SK-N-SH (cell line): ENCODE results near the gene OGA. TPM values are rescaled to one million over a fixed set of nuclear protein-coding genes. Genes with fewer than 3 reads are reported as not detected.

Experiments used
- CTCF ChIA-PET: fragments of 300-600, 350-600 bp; formaldehyde crosslinking; extraction: SDS; loops from one replicate; lab custom pipeline; 2021; lab: Yijun Ruan, JAX
- POLR2A ChIA-PET: fragments of 350-600 bp; sonication (Branson Sonifier 250); formaldehyde crosslinking; extraction: SDS; loops from one replicate; lab custom pipeline; 2020; ENCODE audit warnings: antibody characterized with exemption, inconsistent platforms; lab: Yijun Ruan, JAX
- DNase-seq: peaks from one replicate; pipeline ENCODE4 v3.0.0; 2012
- H2AFZ ChIP-seq: fragments of 200-600 bp; sonication (generic); 2 replicates; pipeline ENCODE4 v1.8.1; 2016; ENCODE audit warnings: antibody characterized with exemption, mild to moderate bottlenecking, low read depth
- H3F3A ChIP-seq: fragments of 200-600 bp; sonication (generic); replicated peaks from 2 replicates; pipeline ENCODE3; 2016; ENCODE audit warnings: antibody characterized with exemption, mild to moderate bottlenecking; ENCODE audit not compliant: insufficient read depth
- H3K27ac ChIP-seq, 2 experiments: fragments of 200-500 bp in 1 of 2; fragments of 200-600 bp in 1 of 2; sonication (Bioruptor generic) in 1 of 2; sonication (generic), shearing (Covaris generic) in 1 of 2; 2 replicates each; pipeline versions ENCODE4 v1.5.1 to v1.6.1; 2014 to 2016; ENCODE audit warnings: low read depth in 2 of 2, inconsistent platforms in 1 of 2, low read length in 1 of 2, mild to moderate bottlenecking in 1 of 2, mixed read lengths in 1 of 2
- H3K27me3 ChIP-seq: fragments of 200-600 bp; sonication (generic), shearing (Covaris generic); 2 replicates; pipeline ENCODE4 v1.6.1; 2016; ENCODE audit warnings: mixed run types; ENCODE audit not compliant: insufficient read depth
- H3K36me3 ChIP-seq, 2 experiments: fragments of 200-500 bp in 1 of 2; fragments of 200-600 bp in 1 of 2; sonication (Bioruptor generic) in 1 of 2; sonication (generic) in 1 of 2; replicated peaks in 1 of 2; 2 replicates each; pipeline versions ENCODE3 to v1.5.1; 2014 to 2016; ENCODE audit warnings: low read length in 1 of 2, mild to moderate bottlenecking in 1 of 2; ENCODE audit not compliant: insufficient read depth in 2 of 2, control insufficient read depth in 1 of 2
- H3K4me1 ChIP-seq, 2 experiments: fragments of 200-500 bp in 1 of 2; fragments of 200-600 bp in 1 of 2; sonication (Bioruptor generic) in 1 of 2; sonication (generic), shearing (Covaris generic) in 1 of 2; 2 replicates each; pipeline versions ENCODE4 v1.5.1 to v1.6.1; 2014 to 2016; ENCODE audit warnings: low read depth in 1 of 2, low read length in 1 of 2, mixed run types in 1 of 2; ENCODE audit not compliant: insufficient read depth in 2 of 2, control insufficient read depth in 1 of 2
- H3K4me2 ChIP-seq: fragments of 200-600 bp; sonication (generic), shearing (Covaris generic); 2 replicates; pipeline ENCODE4 v1.6.1; 2017; ENCODE audit warnings: mixed run types
- H3K4me3 ChIP-seq, 2 experiments: fragments of 200-500 bp in 1 of 2; fragments of 200-600 bp in 1 of 2; sonication (Bioruptor generic) in 1 of 2; sonication (generic), shearing (Covaris generic) in 1 of 2; 2 replicates each; pipeline versions ENCODE4 v1.5.1 to v1.8.1; 2014 to 2016; ENCODE audit warnings: low read depth in 2 of 2, inconsistent platforms in 1 of 2, low read length in 1 of 2, mild to moderate bottlenecking in 1 of 2, mixed read lengths in 1 of 2, moderate library complexity in 1 of 2
- H3K79me2 ChIP-seq: fragments of 200-600 bp; sonication (generic); 2 replicates; pipeline ENCODE4 v1.8.1; 2017; ENCODE audit warnings: mild to moderate bottlenecking; ENCODE audit not compliant: insufficient read depth
- H3K9ac ChIP-seq: fragments of 200-600 bp; sonication (generic); 2 replicates; pipeline ENCODE4 v1.6.1; 2017; ENCODE audit warnings: mixed run types
- H3K9me2 ChIP-seq: fragments of 200-600 bp; sonication (generic); 2 replicates; pipeline ENCODE4 v1.6.1; 2017; ENCODE audit warnings: mixed run types
- H3K9me3 ChIP-seq: fragments of 200-600 bp; sonication (generic); 2 replicates; pipeline ENCODE4 v1.6.1; 2017; ENCODE audit warnings: mixed run types, mild to moderate bottlenecking, moderate library complexity
- H4K20me1 ChIP-seq: fragments of 200-600 bp; sonication (generic); 2 replicates; pipeline ENCODE4 v1.6.1; 2017; ENCODE audit warnings: mild to moderate bottlenecking, mixed run types; ENCODE audit not compliant: insufficient read depth
- CHD2 ChIP-seq: fragments of 150-350 bp; IDR thresholded peaks from 2 replicates; pipeline ENCODE4 v1.6.1; 2018; ENCODE audit warnings: low read length; ENCODE audit not compliant: partially characterized antibody
- ELF1 ChIP-seq: IDR thresholded peaks from 2 replicates; pipeline ENCODE4 v1.4.0; 2012
- EP300 ChIP-seq, 2 experiments: IDR thresholded peaks; 2 replicates each; pipeline versions ENCODE4 v1.4.0 to v1.6.1; 2012; ENCODE audit warnings: borderline replicate concordance in 1 of 2, low read depth in 1 of 2, low read length in 1 of 2
- FOSL2 ChIP-seq: IDR thresholded peaks from 2 replicates; pipeline ENCODE4 v1.4.0; 2012; ENCODE audit warnings: low read depth, mild to moderate bottlenecking, moderate library complexity, borderline replicate concordance
- FOXJ3 ChIP-seq: sonication (generic); formaldehyde crosslinking; IDR thresholded peaks from 2 replicates; pipeline ENCODE4 v1.5.1; 2020; ENCODE audit warnings: mild to moderate bottlenecking, missing genetic modification reagents
- FOXM1 ChIP-seq: IDR thresholded peaks from 2 replicates; pipeline ENCODE4 v1.4.0; 2012; ENCODE audit warnings: low read depth, mild to moderate bottlenecking
- GABPA ChIP-seq: IDR thresholded peaks from 2 replicates; pipeline ENCODE4 v1.4.0; 2012; ENCODE audit warnings: low read depth, mild to moderate bottlenecking
- GATA2 ChIP-seq: sonication (generic); formaldehyde crosslinking; IDR thresholded peaks from 2 replicates; pipeline ENCODE4 v1.5.0; 2020; ENCODE audit warnings: mild to moderate bottlenecking, missing genetic modification reagents
- MEF2A ChIP-seq: IDR thresholded peaks from 2 replicates; pipeline ENCODE4 v1.4.0; 2012; ENCODE audit warnings: low read depth, borderline replicate concordance
- NFIC ChIP-seq: IDR thresholded peaks from 2 replicates; pipeline ENCODE4 v1.4.0; 2012; ENCODE audit warnings: borderline replicate concordance
- NRF1 ChIP-seq: IDR thresholded peaks from 2 replicates; pipeline ENCODE4 v1.6.1; 2012; ENCODE audit warnings: low read depth, mild to moderate bottlenecking, low read length
- RAD21 ChIP-seq: IDR thresholded peaks from 2 replicates; pipeline ENCODE4 v1.6.1; 2012; ENCODE audit warnings: mild to moderate bottlenecking, low read length
- RFX5 ChIP-seq: IDR thresholded peaks from 2 replicates; pipeline ENCODE4 v1.6.1; 2012; ENCODE audit warnings: mild to moderate bottlenecking, improper control_type of control experiment, low read length
- SIN3A ChIP-seq: IDR thresholded peaks from 2 replicates; pipeline ENCODE4 v1.6.1; 2012; ENCODE audit warnings: low read depth, mild to moderate bottlenecking, low read length, moderate library complexity, borderline replicate concordance
- TAF1 ChIP-seq: IDR thresholded peaks from 2 replicates; pipeline ENCODE4 v1.6.1; 2012; ENCODE audit warnings: low read depth, mild to moderate bottlenecking, low read length, moderate library complexity, borderline replicate concordance
- TCF12 ChIP-seq: IDR thresholded peaks from 2 replicates; pipeline ENCODE4 v1.4.0; 2012
- TEAD4 ChIP-seq: IDR thresholded peaks from 2 replicates; pipeline ENCODE4 v1.4.0; 2012; ENCODE audit warnings: mild to moderate bottlenecking, borderline replicate concordance; ENCODE audit not compliant: insufficient read depth
- USF1 ChIP-seq: IDR thresholded peaks from 2 replicates; pipeline ENCODE4 v1.4.0; 2012; ENCODE audit warnings: low read depth, borderline replicate concordance
- YY1 ChIP-seq: IDR thresholded peaks from 2 replicates; pipeline ENCODE4 v1.4.0; 2012; ENCODE audit warnings: low read depth, mild to moderate bottlenecking
- WGBS: methylation state at CpG from one replicate; pipeline ENCODE4 v1.1.6; 2017; ENCODE audit warnings: low lambda C conversion rate; 5-methylcytosine and 5-hydroxymethylcytosine counted together
- polyA plus RNA-seq, 3 experiments: library from polyadenylated mRNA; depleted of rRNA; stranded (reverse); fragments of >200 nt; gene quantifications; 2 replicates each; pipeline ENCODE4 v1.2.3, GENCODE V29; 2012
- TF ChIP-seq, protein P1 (sequence below): fragments of 200-600 bp; sonication (generic); IDR thresholded peaks from 2 replicates; pipeline ENCODE4 v1.6.1; 2017; ENCODE audit warnings: antibody characterized with exemption, mild to moderate bottlenecking, moderate library complexity
- TF ChIP-seq, protein P2 (sequence below): fragments of 150-350 bp; IDR thresholded peaks from 2 replicates; pipeline ENCODE4 v1.6.1; 2016; ENCODE audit warnings: mild to moderate bottlenecking, low read depth, low read length
- TF ChIP-seq, protein P3 (sequence below): fragments of 150-350 bp; IDR thresholded peaks from 2 replicates; pipeline ENCODE4 v1.6.1; 2017; ENCODE audit warnings: antibody characterized with exemption, low read length, low read depth, borderline replicate concordance
- TF ChIP-seq, protein P4 (sequence below): IDR thresholded peaks from 2 replicates; pipeline ENCODE4 v1.6.1; 2012; ENCODE audit warnings: mild to moderate bottlenecking, low read depth, low read length, moderate library complexity

Gene OGA
- polyA plus RNA-seq, 1 of the 3 experiments (the other 2 are of a cell fraction) = 24.8 TPM

GRCh38 chr10:101843032-101844021 is 25.1 kb upstream of the OGA start, which contains the start of gene KCNIP2:
Gene KCNIP2, minus strand, starts transcription at chr10:101843800. Its CDS starts 232 bp downstream, at chr10:101843568.
- Histone ChIP-seq H3K4me1 (peaks cover 0 to 24% of the 10 kb centered on the region in 2 experiments; a peak in 1 of 4 replicates), H3K36me3 (peaks cover 0 to 4% of the 10 kb centered on the region in 2 experiments), H3K4me3 (peak within 1 kb of the TSS; percentile 54 to 60), H3K9me3 (no peaks in the 10 kb centered on the region), H4K20me1 (0 out of 2 replicates have a peak, but pooled peaks cover 3% of the 10 kb centered on the region), H3F3A (peaks cover 7% of the 10 kb centered on the region), H3K9ac (no peak within 1 kb of the TSS), H2AFZ (no peak within 1 kb of the TSS), H3K9me2 (no peaks in the 10 kb centered on the region), H3K27me3 (no peaks in the 10 kb centered on the region), H3K4me2 (peak within 1 kb of the TSS; percentile 62), H3K79me2 (peaks cover 5% of the 10 kb centered on the region; the same call in 1 of the 2 replicates), H3K27ac (no peak within 1 kb of the TSS; a peak in 1 of 4 replicates)
- 37% methylated on average over 39 of the region's 60 CpGs for WGBS
- peak; percentile 91 for DNase-seq
- ChIA-PET CTCF (interaction anchor here (0.6 to 13.4 kb wide), 25 partner anchors 13 to 841 kb away, joined by 3 to 301 read pairs (median 4); partner anchors contain the start of gene NPM3), POLR2A (interaction anchor here (0.7 kb wide), 1 partner anchor 15 kb away, joined by 4 read pairs; no protein-coding TSS in a partner anchor)
- TF ChIP-seq USF1 = no peak
- no peak for TF ChIP-seq MEF2A
- no peak for TF ChIP-seq GABPA
- TF ChIP-seq, protein P1, sequence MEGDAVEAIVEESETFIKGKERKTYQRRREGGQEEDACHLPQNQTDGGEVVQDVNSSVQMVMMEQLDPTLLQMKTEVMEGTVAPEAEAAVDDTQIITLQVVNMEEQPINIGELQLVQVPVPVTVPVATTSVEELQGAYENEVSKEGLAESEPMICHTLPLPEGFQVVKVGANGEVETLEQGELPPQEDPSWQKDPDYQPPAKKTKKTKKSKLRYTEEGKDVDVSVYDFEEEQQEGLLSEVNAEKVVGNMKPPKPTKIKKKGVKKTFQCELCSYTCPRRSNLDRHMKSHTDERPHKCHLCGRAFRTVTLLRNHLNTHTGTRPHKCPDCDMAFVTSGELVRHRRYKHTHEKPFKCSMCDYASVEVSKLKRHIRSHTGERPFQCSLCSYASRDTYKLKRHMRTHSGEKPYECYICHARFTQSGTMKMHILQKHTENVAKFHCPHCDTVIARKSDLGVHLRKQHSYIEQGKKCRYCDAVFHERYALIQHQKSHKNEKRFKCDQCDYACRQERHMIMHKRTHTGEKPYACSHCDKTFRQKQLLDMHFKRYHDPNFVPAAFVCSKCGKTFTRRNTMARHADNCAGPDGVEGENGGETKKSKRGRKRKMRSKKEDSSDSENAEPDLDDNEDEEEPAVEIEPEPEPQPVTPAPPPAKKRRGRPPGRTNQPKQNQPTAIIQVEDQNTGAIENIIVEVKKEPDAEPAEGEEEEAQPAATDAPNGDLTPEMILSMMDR = peak; percentile 78
- TF ChIP-seq, protein P2, sequence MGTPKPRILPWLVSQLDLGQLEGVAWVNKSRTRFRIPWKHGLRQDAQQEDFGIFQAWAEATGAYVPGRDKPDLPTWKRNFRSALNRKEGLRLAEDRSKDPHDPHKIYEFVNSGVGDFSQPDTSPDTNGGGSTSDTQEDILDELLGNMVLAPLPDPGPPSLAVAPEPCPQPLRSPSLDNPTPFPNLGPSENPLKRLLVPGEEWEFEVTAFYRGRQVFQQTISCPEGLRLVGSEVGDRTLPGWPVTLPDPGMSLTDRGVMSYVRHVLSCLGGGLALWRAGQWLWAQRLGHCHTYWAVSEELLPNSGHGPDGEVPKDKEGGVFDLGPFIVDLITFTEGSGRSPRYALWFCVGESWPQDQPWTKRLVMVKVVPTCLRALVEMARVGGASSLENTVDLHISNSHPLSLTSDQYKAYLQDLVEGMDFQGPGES = no peak
- TF ChIP-seq EP300 (IDR thresholded peaks at IDR 0.05; ENCODE audit: borderline replicate concordance in 1 of 2, low read depth in 1 of 2, low read length in 1 of 2) = no peak
- TF ChIP-seq CHD2 = no peak
- TF ChIP-seq, protein P3, sequence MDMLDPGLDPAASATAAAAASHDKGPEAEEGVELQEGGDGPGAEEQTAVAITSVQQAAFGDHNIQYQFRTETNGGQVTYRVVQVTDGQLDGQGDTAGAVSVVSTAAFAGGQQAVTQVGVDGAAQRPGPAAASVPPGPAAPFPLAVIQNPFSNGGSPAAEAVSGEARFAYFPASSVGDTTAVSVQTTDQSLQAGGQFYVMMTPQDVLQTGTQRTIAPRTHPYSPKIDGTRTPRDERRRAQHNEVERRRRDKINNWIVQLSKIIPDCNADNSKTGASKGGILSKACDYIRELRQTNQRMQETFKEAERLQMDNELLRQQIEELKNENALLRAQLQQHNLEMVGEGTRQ = no peak
- peak; percentile 27 for TF ChIP-seq RAD21
- no peak for TF ChIP-seq TAF1
- no peak for TF ChIP-seq RFX5
- no peak for TF ChIP-seq GATA2 (CRISPR knock-in tag)
- no peak for TF ChIP-seq FOXJ3 (CRISPR knock-in tag)
- TF ChIP-seq FOXM1 = no peak
- no peak for TF ChIP-seq TCF12
- TF ChIP-seq TEAD4 = no peak
- TF ChIP-seq, protein P4, sequence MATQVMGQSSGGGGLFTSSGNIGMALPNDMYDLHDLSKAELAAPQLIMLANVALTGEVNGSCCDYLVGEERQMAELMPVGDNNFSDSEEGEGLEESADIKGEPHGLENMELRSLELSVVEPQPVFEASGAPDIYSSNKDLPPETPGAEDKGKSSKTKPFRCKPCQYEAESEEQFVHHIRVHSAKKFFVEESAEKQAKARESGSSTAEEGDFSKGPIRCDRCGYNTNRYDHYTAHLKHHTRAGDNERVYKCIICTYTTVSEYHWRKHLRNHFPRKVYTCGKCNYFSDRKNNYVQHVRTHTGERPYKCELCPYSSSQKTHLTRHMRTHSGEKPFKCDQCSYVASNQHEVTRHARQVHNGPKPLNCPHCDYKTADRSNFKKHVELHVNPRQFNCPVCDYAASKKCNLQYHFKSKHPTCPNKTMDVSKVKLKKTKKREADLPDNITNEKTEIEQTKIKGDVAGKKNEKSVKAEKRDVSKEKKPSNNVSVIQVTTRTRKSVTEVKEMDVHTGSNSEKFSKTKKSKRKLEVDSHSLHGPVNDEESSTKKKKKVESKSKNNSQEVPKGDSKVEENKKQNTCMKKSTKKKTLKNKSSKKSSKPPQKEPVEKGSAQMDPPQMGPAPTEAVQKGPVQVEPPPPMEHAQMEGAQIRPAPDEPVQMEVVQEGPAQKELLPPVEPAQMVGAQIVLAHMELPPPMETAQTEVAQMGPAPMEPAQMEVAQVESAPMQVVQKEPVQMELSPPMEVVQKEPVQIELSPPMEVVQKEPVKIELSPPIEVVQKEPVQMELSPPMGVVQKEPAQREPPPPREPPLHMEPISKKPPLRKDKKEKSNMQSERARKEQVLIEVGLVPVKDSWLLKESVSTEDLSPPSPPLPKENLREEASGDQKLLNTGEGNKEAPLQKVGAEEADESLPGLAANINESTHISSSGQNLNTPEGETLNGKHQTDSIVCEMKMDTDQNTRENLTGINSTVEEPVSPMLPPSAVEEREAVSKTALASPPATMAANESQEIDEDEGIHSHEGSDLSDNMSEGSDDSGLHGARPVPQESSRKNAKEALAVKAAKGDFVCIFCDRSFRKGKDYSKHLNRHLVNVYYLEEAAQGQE = no peak
- no peak for TF ChIP-seq NRF1
- TF ChIP-seq NFIC = no peak
- TF ChIP-seq FOSL2 = no peak
- TF ChIP-seq SIN3A = no peak
- TF ChIP-seq YY1 = no peak
- TF ChIP-seq ELF1 = no peak
